GM06990 (cell line): ENCODE results near the gene SH2D1B.

Experiments
- DNase-seq: peaks from one replicate; pipeline ENCODE4 v3.0.0-alpha.2; 2011; ENCODE audit not compliant: insufficient read length; ENCODE audit errors: extremely low read depth
- H3K27me3 ChIP-seq: replicated peaks from 2 replicates; pipeline ENCODE4 v1.6.0; 2011; ENCODE audit warnings: low read length; ENCODE audit not compliant: control insufficient read depth, insufficient read depth
- H3K36me3 ChIP-seq: 2 replicates; pipeline ENCODE4 v1.5.1; 2011; ENCODE audit warnings: low read length; ENCODE audit not compliant: control insufficient read depth, insufficient read depth
- H3K4me3 ChIP-seq: replicated peaks from 2 replicates; pipeline ENCODE4 v1.5.1; 2011; ENCODE audit warnings: low read depth, mild to moderate bottlenecking, control low read depth, low read length
- CTCF ChIP-seq: IDR thresholded peaks from 2 replicates; pipeline ENCODE4 v1.5.1; 2011; ENCODE audit warnings: low read length, control low read depth, mild to moderate bottlenecking, inconsistent platforms; ENCODE audit not compliant: insufficient read depth, poor library complexity, severe bottlenecking

SH2D1B gene

DNA sequence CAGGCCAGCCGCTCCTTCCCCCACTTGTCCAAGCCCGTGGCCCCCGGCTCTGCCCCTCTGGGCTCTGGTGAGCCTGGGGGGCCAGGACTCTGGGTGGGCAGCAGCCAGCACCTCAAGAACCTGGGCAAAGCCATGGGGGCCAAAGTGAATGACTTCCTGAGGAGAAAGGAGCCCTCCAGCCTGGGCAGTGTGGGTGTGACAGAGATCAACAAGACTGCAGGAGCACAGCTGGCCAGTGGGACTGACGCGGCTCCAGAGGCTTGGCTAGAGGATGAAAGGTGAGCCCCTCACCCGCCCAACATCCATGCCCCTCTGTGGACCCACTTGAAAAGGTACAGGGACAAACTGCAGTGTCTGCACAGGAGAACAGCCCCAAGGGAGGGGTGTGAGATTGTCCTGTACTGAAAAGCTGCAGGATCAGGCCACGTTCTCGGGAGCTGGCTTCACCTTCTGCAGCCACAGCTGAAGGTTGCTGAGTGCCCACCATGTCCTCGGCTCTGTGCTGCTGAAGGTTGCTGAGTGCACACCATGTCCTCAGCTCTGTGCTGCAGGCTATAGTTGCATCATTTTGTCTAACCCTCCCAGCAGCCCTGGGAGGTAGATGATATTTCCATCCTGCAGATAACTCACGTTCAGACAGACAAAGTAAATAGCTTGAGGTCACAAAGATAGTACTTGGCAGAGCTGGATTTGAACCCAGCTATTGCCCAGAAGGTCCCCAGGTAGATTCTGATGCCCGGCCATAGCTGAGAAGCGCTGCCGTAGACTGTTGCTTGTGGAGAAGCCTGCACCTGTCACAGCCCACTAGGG lies 29.8 kb downstream of the SH2D1B start:
- Histone ChIP-seq H3K27me3 (no peaks in the 10 kb centered on the region; the same call in none of the 2 replicates), H3K4me3 (no peak overlapping the region), H3K36me3 (no peaks in the 10 kb centered on the region)
- DNase-seq: no peak
- TF ChIP-seq CTCF: no peak

GRCh38 chr1:162381383-162381782 lies 30.6 kb downstream of the SH2D1B start, which contains the start of gene C1orf226:
Gene C1orf226 (plus strand): TSS chr1:162381728. CDS start chr1:162381902, 174 bp downstream.
- Histone ChIP-seq H3K36me3 (no peaks in the 10 kb centered on the region), H3K27me3 (no peaks in the 10 kb centered on the region; the same call in none of the 2 replicates), H3K4me3 (no peak within 1 kb of the TSS)
- TF ChIP-seq CTCF: no peak
- DNase-seq: no peak

DNA sequence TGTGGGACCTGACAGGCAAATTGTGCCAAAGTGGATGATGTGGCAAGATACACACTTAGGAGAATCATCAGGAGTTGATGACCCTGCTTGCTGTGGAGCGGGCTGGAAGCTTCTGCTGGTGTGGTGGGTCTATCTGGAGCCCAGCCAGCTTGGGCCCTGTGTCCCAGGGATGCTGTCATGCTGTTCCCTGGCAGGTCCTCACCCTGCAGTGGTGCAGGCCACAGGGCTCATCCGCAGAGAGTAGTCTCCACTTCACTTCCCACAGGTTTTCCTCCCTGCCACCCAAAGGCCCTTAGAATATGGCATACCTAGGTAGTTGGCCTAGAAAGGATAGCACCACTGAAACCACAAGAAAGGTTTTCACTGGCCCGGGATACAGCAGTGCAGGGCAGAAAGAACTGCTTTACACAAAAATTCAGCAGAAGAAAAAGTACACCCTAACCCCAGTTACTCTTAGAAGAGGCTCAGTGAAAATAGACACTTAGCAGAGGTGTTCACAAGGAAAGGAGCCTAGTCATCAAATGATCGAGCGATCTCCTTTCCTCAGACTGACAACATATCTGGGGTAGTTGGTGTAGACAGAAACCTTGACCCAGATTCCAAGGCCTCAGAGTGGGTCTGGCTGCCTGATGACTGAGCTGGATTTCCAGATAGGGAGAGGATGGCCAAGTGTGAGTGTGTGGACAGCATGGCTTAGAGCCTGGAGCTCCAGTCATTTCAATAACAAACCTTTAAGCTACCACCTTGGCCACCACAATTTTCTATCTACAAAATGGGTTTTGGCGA lies 31.7 kb downstream of the SH2D1B start:
- TF ChIP-seq CTCF: no peak

GRCh38 chr1:162376691-162377090 lies 35.2 kb downstream of the SH2D1B start, which contains the start of gene SPATA46:
Gene SPATA46 (minus strand): TSS chr1:162376854. CDS start chr1:162376790, 64 bp downstream.
- Histone ChIP-seq H3K27me3 (no peaks in the 10 kb centered on the region; the same call in 1 of the 2 replicates), H3K36me3 (no peaks in the 10 kb centered on the region), H3K4me3 (no peak within 1 kb of the TSS)
- DNase-seq: no peak
- TF ChIP-seq CTCF: no peak

More for the DNA sequence above, 31.7 kb downstream of the SH2D1B start:
- Histone ChIP-seq H3K27me3 (no peaks in the 10 kb centered on the region; the same call in none of the 2 replicates), H3K4me3 (no peak overlapping the region), H3K36me3 (no peaks in the 10 kb centered on the region)
- DNase-seq: no peak

DNA sequence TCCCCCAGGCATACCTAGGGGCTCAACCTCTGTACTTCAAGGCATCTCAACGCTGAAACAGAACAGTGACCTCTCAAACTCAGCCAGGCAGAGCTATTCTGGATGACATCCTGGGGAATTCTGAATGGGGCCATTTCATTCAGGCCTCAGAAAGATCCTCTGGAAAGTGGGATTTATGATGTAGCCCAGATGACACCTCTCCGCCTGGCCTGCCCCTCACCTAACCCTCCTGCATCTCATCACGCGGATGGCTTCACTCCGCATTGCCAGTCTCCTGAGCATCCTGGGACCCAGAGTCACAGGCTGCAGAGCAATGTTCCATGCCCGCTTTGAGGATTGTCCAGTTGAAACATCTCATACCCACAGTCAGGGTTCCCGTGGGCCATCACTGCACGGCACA lies 36.5 kb downstream of the SH2D1B start:
- Histone ChIP-seq H3K36me3 (no peaks in the 10 kb centered on the region), H3K4me3 (no peak overlapping the region), H3K27me3 (no peaks in the 10 kb centered on the region; the same call in 1 of the 2 replicates)
- TF ChIP-seq CTCF: no peak
- no peak for DNase-seq
